Measurements from ENCODE around the gene AGAP1.
A peak's percentile ranks its signal among the peaks of the same experiment; 100 is the strongest.

The AGAP1 gene

GRCh38 chr2:236028066-236028465 is 534.2 kb downstream of the AGAP1 start:
- no peak overlapping the region for H3K4me3 ChIP-seq (ENCODE audit: low read length)
- no peak for TF ChIP-seq CTCF (IDR thresholded peaks at IDR 0.05; ENCODE audit: insufficient read depth, low read depth, low read length, missing control alignments)
- no peak for DNase-seq (ENCODE audit: low read depth)

GRCh38 chr2:236033462-236033861 is 539.6 kb downstream of the AGAP1 start:
- no peak for DNase-seq (ENCODE audit: low read depth)
- no peak overlapping the region for H3K4me3 ChIP-seq (ENCODE audit: low read length)
- no peak for TF ChIP-seq CTCF (IDR thresholded peaks at IDR 0.05; ENCODE audit: insufficient read depth, low read depth, low read length, missing control alignments)

GRCh38 chr2:236034974-236035373 is 541.1 kb downstream of the AGAP1 start:
- no peak overlapping the region for H3K4me3 ChIP-seq (ENCODE audit: low read length)
- TF ChIP-seq CTCF (IDR thresholded peaks at IDR 0.05; ENCODE audit: insufficient read depth, low read depth, low read length, missing control alignments): no peak
- no peak for DNase-seq (ENCODE audit: low read depth)

- DNase-seq (ENCODE audit: low read depth): no peak
- H3K4me3 ChIP-seq (ENCODE audit: low read length): no peak overlapping the region
- TF ChIP-seq CTCF (IDR thresholded peaks at IDR 0.05; ENCODE audit: insufficient read depth, low read depth, low read length, missing control alignments): no peak
These were observed 542.2 kb downstream of the AGAP1 start for GRCh38 chr2:236036045-236036444.

- no peak overlapping the region for H3K4me3 ChIP-seq (ENCODE audit: low read length)
- DNase-seq (ENCODE audit: low read depth): no peak
- TF ChIP-seq CTCF (IDR thresholded peaks at IDR 0.05; ENCODE audit: insufficient read depth, low read depth, low read length, missing control alignments): no peak
These were observed 544.3 kb downstream of the AGAP1 start for GRCh38 chr2:236038096-236038495.

GRCh38 chr2:236040600-236041328 is 546.9 kb downstream of the AGAP1 start:
- DNase-seq (ENCODE audit: low read depth): peak; percentile 94

More at GRCh38 chr2:236040600-236041328, 546.9 kb downstream of the AGAP1 start:
- no peak overlapping the region for H3K4me3 ChIP-seq (ENCODE audit: low read length)
- no peak for TF ChIP-seq CTCF (IDR thresholded peaks at IDR 0.05; ENCODE audit: insufficient read depth, low read depth, low read length, missing control alignments)

All from epithelial cell of esophagus (primary cell).